ENCODE measurements around the gene GALNT18.

GALNT18 gene

GRCh38 chr11:11227296-11228085, 394.3 kb downstream of the GALNT18 start:
- H3K9me3 ChIP-seq (ENCODE audit: insufficient read depth, low read length), result no peaks in the 10 kb centered on the region
- no peaks in the 10 kb centered on the region for H3K79me2 ChIP-seq (ENCODE audit: insufficient read depth, low read length)
- no peaks in the 10 kb centered on the region for H4K20me1 ChIP-seq (ENCODE audit: low read depth, low read length)
- H3K27me3 ChIP-seq (ENCODE audit: low read length), result no peaks in the 10 kb centered on the region
- H3K9me2 ChIP-seq (replicated peaks; ENCODE audit: insufficient read depth, low read length), result no peaks in the 10 kb centered on the region
- H3K4me3 ChIP-seq (ENCODE audit: insufficient read depth, low read length, poor library complexity, severe bottlenecking), result no peak overlapping the region
- TF ChIP-seq CTCF (IDR thresholded peaks at IDR 0.05; ENCODE audit: insufficient read depth, low read length, poor library complexity, severe bottlenecking) (no peak), EZH2phosphoT487 (conservative IDR thresholded peaks at IDR 0.05; ENCODE audit: low read length) (no peak)
- no peak overlapping the region for H3K9ac ChIP-seq (ENCODE audit: low read length)
- no peaks in the 10 kb centered on the region for H3K36me3 ChIP-seq (ENCODE audit: low read length)
- no peak overlapping the region for H3K27ac ChIP-seq (ENCODE audit: low read depth, low read length)
- no peaks in the 10 kb centered on the region for H3F3A ChIP-seq (ENCODE audit: insufficient read depth)
- no peak overlapping the region for H3K4me2 ChIP-seq (ENCODE audit: low read depth, low read length, poor library complexity, severe bottlenecking)
- no peak overlapping the region for H2AFZ ChIP-seq (ENCODE audit: low read depth, low read length, severe bottlenecking)

All from SU-DHL-6 (cell line).